ENCODE measurements around the gene FGF22.
A peak's percentile ranks its signal among the peaks of the same experiment; 100 is the strongest.

Gene FGF22

GRCh38 chr19:632579-633067 lies 7.1 kb upstream of the FGF22 start:
- TF ChIP-seq SPI1 (IDR thresholded peaks at IDR 0.05; ENCODE audit: low read depth, low read length) (no peak), POU2F2 (IDR thresholded peaks at IDR 0.05; ENCODE audit: low read depth, low read length) (no peak), TAF1 (IDR thresholded peaks at IDR 0.05; ENCODE audit: low read depth, low read length) (no peak), POLR2A (IDR thresholded peaks at IDR 0.05; ENCODE audit: low read depth, low read length) (no peak), PAX5 (IDR thresholded peaks at IDR 0.05; ENCODE audit: insufficient read depth, low read length, severe bottlenecking) (no peak)
- peak; percentile 83 for DNase-seq (ENCODE audit: insufficient read length, low spot score)
- peak; percentile 89 for FAIRE-seq

GRCh38 chr19:633068-633785 lies 6.5 kb upstream of the FGF22 start, which contains the start of gene POLRMT:
POLRMT (minus strand) TSS chr19:633537; CDS start chr19:633512, 25 bp downstream.
- DNase-seq (ENCODE audit: insufficient read length, low spot score) (peak; percentile 100), FAIRE-seq (peak; percentile 98)
- TF ChIP-seq SPI1 (IDR thresholded peaks at IDR 0.05; ENCODE audit: low read depth, low read length) (no peak), PAX5 (IDR thresholded peaks at IDR 0.05; ENCODE audit: insufficient read depth, low read length, severe bottlenecking) (peak; percentile 3), POLR2AphosphoS5 (IDR thresholded peaks at IDR 0.05; ENCODE audit: low read depth, low read length) (no peak), POLR2A (IDR thresholded peaks at IDR 0.05; ENCODE audit: low read depth, low read length) (no peak), TAF1 (IDR thresholded peaks at IDR 0.05; ENCODE audit: low read depth, low read length) (no peak), POU2F2 (IDR thresholded peaks at IDR 0.05; ENCODE audit: low read depth, low read length) (peak; percentile 55; the same call in 1 of the 2 replicates)

GRCh38 chr19:633786-634639 lies 5.7 kb upstream of the FGF22 start:
- TF ChIP-seq SPI1 (IDR thresholded peaks at IDR 0.05; ENCODE audit: low read depth, low read length) (no peak), TAF1 (IDR thresholded peaks at IDR 0.05; ENCODE audit: low read depth, low read length) (no peak), POLR2AphosphoS5 (IDR thresholded peaks at IDR 0.05; ENCODE audit: low read depth, low read length) (no peak), POU2F2 (IDR thresholded peaks at IDR 0.05; ENCODE audit: low read depth, low read length) (no peak), PAX5 (IDR thresholded peaks at IDR 0.05; ENCODE audit: insufficient read depth, low read length, severe bottlenecking) (no peak), POLR2A (IDR thresholded peaks at IDR 0.05; ENCODE audit: low read depth, low read length) (no peak)
- FAIRE-seq, result peak; percentile 48
- DNase-seq (ENCODE audit: insufficient read length, low spot score), result no peak

GRCh38 chr19:634975-635652 lies 4.6 kb upstream of the FGF22 start:
- FAIRE-seq (no peak), DNase-seq (ENCODE audit: insufficient read length, low spot score) (no peak)
- TF ChIP-seq POU2F2 (IDR thresholded peaks at IDR 0.05; ENCODE audit: low read depth, low read length), result no peak
- no peak for TF ChIP-seq POLR2A (IDR thresholded peaks at IDR 0.05; ENCODE audit: low read depth, low read length)
- no peak for TF ChIP-seq PAX5 (IDR thresholded peaks at IDR 0.05; ENCODE audit: insufficient read depth, low read length, severe bottlenecking)
- no peak for TF ChIP-seq SPI1 (IDR thresholded peaks at IDR 0.05; ENCODE audit: low read depth, low read length)
- no peak for TF ChIP-seq TAF1 (IDR thresholded peaks at IDR 0.05; ENCODE audit: low read depth, low read length)
- TF ChIP-seq POLR2AphosphoS5 (IDR thresholded peaks at IDR 0.05; ENCODE audit: low read depth, low read length), result no peak

- no peak for DNase-seq (ENCODE audit: insufficient read length, low spot score)
- no peak for TF ChIP-seq POU2F2 (IDR thresholded peaks at IDR 0.05; ENCODE audit: low read depth, low read length)
- no peak for TF ChIP-seq POLR2A (IDR thresholded peaks at IDR 0.05; ENCODE audit: low read depth, low read length)
- no peak for TF ChIP-seq TAF1 (IDR thresholded peaks at IDR 0.05; ENCODE audit: low read depth, low read length)
- no peak for TF ChIP-seq POLR2AphosphoS5 (IDR thresholded peaks at IDR 0.05; ENCODE audit: low read depth, low read length)
- no peak for TF ChIP-seq SPI1 (IDR thresholded peaks at IDR 0.05; ENCODE audit: low read depth, low read length)
- no peak for FAIRE-seq
Measured at GRCh38 chr19:638906-639252, 800 bp upstream of the FGF22 start.

- DNase-seq (ENCODE audit: insufficient read length, low spot score) (no peak), FAIRE-seq (no peak)
- no peak for TF ChIP-seq POU2F2 (IDR thresholded peaks at IDR 0.05; ENCODE audit: low read depth, low read length)
- TF ChIP-seq TAF1 (IDR thresholded peaks at IDR 0.05; ENCODE audit: low read depth, low read length), result no peak
- no peak for TF ChIP-seq PAX5 (IDR thresholded peaks at IDR 0.05; ENCODE audit: insufficient read depth, low read length, severe bottlenecking)
- TF ChIP-seq POLR2A (IDR thresholded peaks at IDR 0.05; ENCODE audit: low read depth, low read length), result no peak
- no peak for TF ChIP-seq POLR2AphosphoS5 (IDR thresholded peaks at IDR 0.05; ENCODE audit: low read depth, low read length)
- TF ChIP-seq SPI1 (IDR thresholded peaks at IDR 0.05; ENCODE audit: low read depth, low read length), result no peak
Measured at GRCh38 chr19:640161-640558, 481 bp downstream of the FGF22 start.

GRCh38 chr19:640606-641189 lies 1.0 kb downstream of the FGF22 start:
- DNase-seq (ENCODE audit: insufficient read length, low spot score) (no peak), FAIRE-seq (no peak)
- TF ChIP-seq PAX5 (IDR thresholded peaks at IDR 0.05; ENCODE audit: insufficient read depth, low read length, severe bottlenecking) (no peak), POLR2AphosphoS5 (IDR thresholded peaks at IDR 0.05; ENCODE audit: low read depth, low read length) (no peak), TAF1 (IDR thresholded peaks at IDR 0.05; ENCODE audit: low read depth, low read length) (no peak)

- DNase-seq (ENCODE audit: insufficient read length, low spot score), result no peak
- peak; percentile 5 for FAIRE-seq
- TF ChIP-seq POLR2A (IDR thresholded peaks at IDR 0.05; ENCODE audit: low read depth, low read length), result no peak
- no peak for TF ChIP-seq PAX5 (IDR thresholded peaks at IDR 0.05; ENCODE audit: insufficient read depth, low read length, severe bottlenecking)
- TF ChIP-seq POU2F2 (IDR thresholded peaks at IDR 0.05; ENCODE audit: low read depth, low read length), result no peak
- TF ChIP-seq POLR2AphosphoS5 (IDR thresholded peaks at IDR 0.05; ENCODE audit: low read depth, low read length), result no peak
- no peak for TF ChIP-seq SPI1 (IDR thresholded peaks at IDR 0.05; ENCODE audit: low read depth, low read length)
- TF ChIP-seq TAF1 (IDR thresholded peaks at IDR 0.05; ENCODE audit: low read depth, low read length), result no peak
Measured at GRCh38 chr19:641702-642101, 2.0 kb downstream of the FGF22 start.

All from GM12891 (cell line).